NT2/D1 (cell line): ENCODE results near the gene EP400.

Experiments used
- DNase-seq: peaks from one replicate; pipeline ENCODE4 v3.0.0-alpha.2; 2011; ENCODE audit warnings: low read depth, low spot score
- H3K27me3 ChIP-seq: 2 replicates; pipeline ENCODE4 v1.6.0; 2011; ENCODE audit warnings: mild to moderate bottlenecking; ENCODE audit not compliant: insufficient read length, insufficient read depth
- H3K36me3 ChIP-seq: 2 replicates; pipeline ENCODE4 v1.6.1; 2011; ENCODE audit warnings: mild to moderate bottlenecking, low read length, mixed read lengths; ENCODE audit not compliant: insufficient read depth, insufficient read length
- H3K4me1 ChIP-seq: 2 replicates; pipeline ENCODE4 v1.5.1; 2011; ENCODE audit not compliant: insufficient read depth, insufficient read length
- H3K4me3 ChIP-seq: 2 replicates; pipeline ENCODE4 v1.5.1; 2011; ENCODE audit warnings: low read depth; ENCODE audit not compliant: insufficient read length
- H3K9ac ChIP-seq: 2 replicates; pipeline ENCODE4 v1.6.0; 2011; ENCODE audit warnings: low read depth; ENCODE audit not compliant: insufficient read length
- H3K9me3 ChIP-seq: 2 replicates; pipeline ENCODE4 v1.5.1; 2011; ENCODE audit warnings: mild to moderate bottlenecking, low read length; ENCODE audit not compliant: insufficient read depth
- SUZ12 ChIP-seq: IDR thresholded peaks from 2 replicates; pipeline ENCODE4 v1.6.1; 2011; ENCODE audit not compliant: insufficient read length, insufficient read depth; ENCODE audit errors: extremely low read depth
- YY1 ChIP-seq: IDR thresholded peaks from 2 replicates; pipeline ENCODE4 v1.6.1; 2011; ENCODE audit not compliant: insufficient read length, insufficient read depth
- ZNF274 ChIP-seq: IDR thresholded peaks from 2 replicates; pipeline ENCODE4 v1.6.1; 2011; ENCODE audit warnings: mild to moderate bottlenecking, low read depth, low read length

The EP400 gene

DNA sequence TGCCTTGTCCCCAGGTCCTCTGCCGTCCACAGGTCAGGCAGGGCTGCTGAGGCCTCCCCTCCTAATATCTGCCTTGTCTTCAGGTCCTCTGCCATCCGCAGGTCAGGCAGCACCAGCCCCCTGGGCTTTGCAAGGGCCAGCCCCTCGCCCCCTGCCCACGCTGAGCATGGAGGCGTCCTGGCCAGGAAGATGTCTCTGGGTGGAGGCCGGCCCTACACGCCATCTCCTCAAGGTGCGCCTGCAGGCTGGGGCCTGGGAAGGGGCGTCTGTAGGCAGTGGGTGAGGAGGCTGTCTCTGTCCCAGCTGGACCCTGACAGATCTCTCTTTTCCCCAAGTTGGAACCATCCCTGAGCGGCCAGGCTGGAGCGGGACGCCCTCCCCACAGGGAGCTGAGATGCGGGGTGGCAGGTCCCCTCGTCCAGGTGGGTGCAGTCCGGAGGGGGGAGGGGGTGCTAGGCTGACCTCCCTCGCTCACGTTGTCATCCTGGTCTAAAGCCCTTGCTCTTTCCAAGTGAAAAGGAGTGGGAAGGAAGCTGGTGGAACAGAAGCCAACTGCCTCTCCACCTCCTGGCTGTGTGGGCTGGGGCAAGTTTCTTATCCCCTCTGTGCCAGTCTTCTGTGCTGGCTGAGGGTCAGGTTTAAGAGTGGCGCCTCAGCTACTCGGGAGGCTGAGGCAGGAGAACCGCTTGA is 34.6 kb upstream of the EP400 start:
- TF ChIP-seq SUZ12 (no peak), YY1 (no peak), ZNF274 (no peak)
- DNase-seq = no peak
- Histone ChIP-seq H3K36me3 (peaks cover 80% of the 10 kb centered on the region), H3K9ac (no peak overlapping the region), H3K4me3 (no peak overlapping the region), H3K9me3 (no peaks in the 10 kb centered on the region), H3K4me1 (peaks cover 16% of the 10 kb centered on the region), H3K27me3 (no peaks in the 10 kb centered on the region)

DNA sequence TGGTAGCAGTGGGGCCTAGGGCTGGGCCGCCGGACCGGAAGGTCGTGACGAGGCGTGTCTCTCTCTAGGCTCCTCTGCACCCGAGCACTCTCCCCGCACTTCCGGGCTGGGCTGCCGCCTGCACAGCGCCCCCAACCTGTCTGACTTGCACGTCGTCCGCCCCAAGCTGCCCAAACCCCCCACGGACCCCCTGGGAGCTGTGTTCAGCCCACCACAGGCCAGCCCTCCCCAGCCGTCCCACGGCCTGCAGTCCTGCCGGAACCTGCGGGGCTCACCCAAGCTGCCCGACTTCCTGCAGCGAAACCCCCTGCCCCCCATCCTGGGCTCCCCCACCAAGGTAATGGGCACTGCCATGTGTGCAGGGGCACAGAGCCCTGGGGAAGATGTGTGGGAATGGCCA is 33.9 kb upstream of the EP400 start:
- TF ChIP-seq ZNF274 = no peak
- no peak for TF ChIP-seq YY1
- no peak for TF ChIP-seq SUZ12
- DNase-seq = no peak
- no peak overlapping the region for H3K4me3 ChIP-seq
- no peak overlapping the region for H3K9ac ChIP-seq
- H3K36me3 ChIP-seq = peaks cover 79% of the 10 kb centered on the region
- H3K27me3 ChIP-seq = no peaks in the 10 kb centered on the region
- H3K9me3 ChIP-seq = no peaks in the 10 kb centered on the region
- peaks cover 16% of the 10 kb centered on the region for H3K4me1 ChIP-seq

DNA sequence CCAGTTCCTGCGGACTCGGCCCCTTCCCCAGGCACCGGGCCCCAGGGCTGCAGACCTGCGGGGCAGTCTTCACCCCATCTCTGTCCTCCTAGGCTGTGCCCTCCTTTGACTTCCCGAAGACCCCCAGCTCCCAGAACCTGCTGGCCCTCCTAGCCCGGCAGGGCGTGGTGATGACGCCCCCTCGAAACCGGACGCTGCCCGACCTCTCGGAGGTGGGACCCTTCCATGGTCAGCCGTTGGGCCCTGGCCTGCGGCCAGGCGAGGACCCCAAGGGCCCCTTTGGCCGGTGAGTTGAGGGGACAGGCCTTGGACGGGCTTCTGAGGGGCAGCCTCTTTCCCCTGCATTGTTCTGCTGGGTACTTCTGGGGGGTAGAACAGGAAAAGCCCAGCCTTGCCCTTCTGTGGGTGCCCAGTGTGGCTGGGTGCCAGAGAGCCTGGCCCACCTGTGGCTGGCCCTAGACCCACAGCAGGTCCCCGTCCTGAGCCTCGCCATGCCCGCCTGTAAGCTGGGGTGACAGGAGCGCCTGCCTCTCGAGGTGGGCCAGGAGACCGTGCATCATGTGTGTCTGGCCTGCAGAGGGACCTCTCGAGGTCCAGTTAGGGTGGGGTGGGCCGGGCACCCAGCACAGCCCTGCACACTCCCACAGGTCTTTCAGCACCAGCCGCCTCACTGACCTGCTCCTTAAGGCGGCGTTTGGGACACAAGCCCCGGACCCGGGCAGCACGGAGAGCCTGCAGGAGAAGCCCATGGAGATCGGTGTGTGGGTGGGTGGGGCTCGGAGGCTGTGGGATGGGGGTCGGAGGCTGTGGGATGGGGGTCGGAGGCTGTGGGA is 33.2 kb upstream of the EP400 start:
- Histone ChIP-seq H3K4me3 (no peak overlapping the region), H3K36me3 (peaks cover 79% of the 10 kb centered on the region), H3K27me3 (no peaks in the 10 kb centered on the region), H3K9me3 (no peaks in the 10 kb centered on the region), H3K4me1 (peaks cover 14% of the 10 kb centered on the region), H3K9ac (peak overlapping the region; percentile 36)
- DNase-seq = no peak
- TF ChIP-seq YY1 (no peak), SUZ12 (no peak), ZNF274 (no peak)

DNA sequence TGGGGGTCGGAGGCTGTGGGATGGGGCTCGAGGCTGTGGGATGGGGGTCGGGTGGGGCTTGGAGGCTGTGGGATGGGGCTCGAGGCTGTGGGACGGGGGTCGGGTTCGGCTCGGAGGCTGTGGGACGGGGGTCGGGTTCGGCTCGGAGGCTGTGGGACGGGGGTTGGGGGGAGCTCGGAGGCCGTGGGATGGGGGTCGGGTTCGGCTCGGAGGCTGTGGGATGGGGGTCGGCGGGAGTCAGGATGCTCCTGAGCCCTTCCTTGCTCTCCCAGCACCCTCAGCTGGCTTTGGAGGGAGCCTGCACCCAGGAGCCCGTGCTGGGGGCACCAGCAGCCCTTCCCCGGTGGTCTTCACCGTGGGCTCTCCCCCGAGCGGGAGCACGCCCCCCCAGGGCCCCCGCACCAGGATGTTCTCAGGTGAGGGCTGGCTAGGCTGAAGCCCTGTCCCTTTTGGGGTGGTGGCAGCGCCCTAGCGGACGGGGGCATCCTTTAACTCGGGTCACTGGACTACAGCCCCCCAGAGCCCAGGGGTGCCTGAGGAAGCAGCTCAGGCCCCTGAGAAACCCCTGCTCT is 32.5 kb upstream of the EP400 start:
- H3K27me3 ChIP-seq = no peaks in the 10 kb centered on the region
- no peak overlapping the region for H3K9ac ChIP-seq
- H3K4me1 ChIP-seq = peaks cover 8% of the 10 kb centered on the region
- no peak overlapping the region for H3K4me3 ChIP-seq
- TF ChIP-seq ZNF274 = no peak
- no peak for TF ChIP-seq YY1
- no peak for TF ChIP-seq SUZ12
- H3K9me3 ChIP-seq = no peaks in the 10 kb centered on the region
- no peak for DNase-seq
- peaks cover 78% of the 10 kb centered on the region for H3K36me3 ChIP-seq

DNA sequence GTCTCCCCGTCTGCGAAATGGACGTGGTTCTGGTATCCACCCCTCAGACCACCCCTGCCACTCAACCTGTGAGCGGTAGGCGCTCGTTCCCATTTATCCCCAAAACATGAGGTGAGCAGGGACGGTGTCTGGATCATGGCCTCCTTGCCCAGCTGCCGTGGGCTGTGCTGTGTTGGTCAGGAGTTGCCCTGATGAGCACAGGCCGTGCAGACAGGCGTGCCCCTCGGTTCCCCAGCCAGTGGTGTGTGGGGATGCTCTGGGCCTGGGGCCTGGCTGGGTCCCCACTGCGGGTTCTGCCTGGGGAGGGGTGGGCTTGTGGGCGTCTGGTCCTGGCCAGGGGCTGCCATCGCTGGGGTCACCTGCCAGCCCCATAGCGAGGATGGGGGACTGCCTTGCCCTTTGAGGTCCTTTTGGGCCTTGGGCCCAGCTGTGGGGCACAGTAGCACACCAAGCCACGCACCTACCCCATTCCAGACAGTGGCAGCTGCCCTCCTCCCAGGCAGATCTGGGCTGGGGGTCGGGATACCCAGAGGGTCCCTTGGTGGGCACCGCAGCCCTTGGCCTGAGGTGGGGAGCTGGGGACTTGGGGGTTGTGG is 31.9 kb upstream of the EP400 start:
- peaks cover 79% of the 10 kb centered on the region for H3K36me3 ChIP-seq
- no peaks in the 10 kb centered on the region for H3K9me3 ChIP-seq
- H3K4me1 ChIP-seq = peaks cover 2% of the 10 kb centered on the region
- no peak for TF ChIP-seq ZNF274
- TF ChIP-seq SUZ12 = no peak
- no peak for TF ChIP-seq YY1
- no peak for DNase-seq
- H3K27me3 ChIP-seq = no peaks in the 10 kb centered on the region
- no peak overlapping the region for H3K9ac ChIP-seq
- no peak overlapping the region for H3K4me3 ChIP-seq

DNA sequence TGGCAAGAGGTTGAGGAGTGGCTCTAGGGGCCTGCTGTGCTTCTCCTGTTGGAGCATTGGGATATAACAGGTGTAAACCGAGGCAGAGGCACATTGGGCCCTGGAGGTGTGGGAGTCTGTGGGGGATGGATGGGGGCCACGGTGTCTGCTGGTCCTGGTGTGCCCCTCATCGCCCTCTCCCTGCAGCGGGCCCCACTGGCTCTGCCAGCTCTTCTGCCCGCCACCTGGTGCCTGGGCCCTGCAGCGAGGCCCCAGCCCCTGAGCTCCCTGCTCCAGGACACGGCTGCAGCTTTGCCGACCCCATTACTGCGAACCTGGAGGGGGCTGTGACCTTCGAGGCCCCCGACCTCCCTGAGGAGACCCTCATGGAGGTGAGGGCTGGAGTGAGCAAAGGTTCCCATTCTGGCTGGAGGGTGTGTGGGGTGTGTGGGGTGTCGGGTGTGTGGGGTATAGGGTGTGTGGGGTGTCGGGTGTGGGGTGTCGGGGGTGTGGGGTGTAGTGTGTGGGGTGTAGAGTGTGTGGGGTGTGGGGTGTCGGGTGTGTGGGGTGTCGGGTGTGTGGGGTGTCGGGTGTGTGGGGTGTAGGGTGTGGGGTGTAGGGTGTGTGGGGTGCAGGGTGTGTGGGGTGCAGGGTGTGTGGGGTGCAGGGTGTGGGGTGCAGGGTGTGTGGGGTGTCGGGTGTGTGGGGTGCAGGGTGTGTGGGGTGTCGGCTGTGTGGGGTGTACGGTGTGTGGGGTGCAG is 31.3 kb upstream of the EP400 start:
- no peaks in the 10 kb centered on the region for H3K4me1 ChIP-seq
- no peaks in the 10 kb centered on the region for H3K9me3 ChIP-seq
- TF ChIP-seq ZNF274 (no peak), YY1 (no peak), SUZ12 (no peak)
- no peaks in the 10 kb centered on the region for H3K27me3 ChIP-seq
- H3K9ac ChIP-seq = no peak overlapping the region
- no peak overlapping the region for H3K4me3 ChIP-seq
- H3K36me3 ChIP-seq = peaks cover 78% of the 10 kb centered on the region
- DNase-seq = no peak

DNA sequence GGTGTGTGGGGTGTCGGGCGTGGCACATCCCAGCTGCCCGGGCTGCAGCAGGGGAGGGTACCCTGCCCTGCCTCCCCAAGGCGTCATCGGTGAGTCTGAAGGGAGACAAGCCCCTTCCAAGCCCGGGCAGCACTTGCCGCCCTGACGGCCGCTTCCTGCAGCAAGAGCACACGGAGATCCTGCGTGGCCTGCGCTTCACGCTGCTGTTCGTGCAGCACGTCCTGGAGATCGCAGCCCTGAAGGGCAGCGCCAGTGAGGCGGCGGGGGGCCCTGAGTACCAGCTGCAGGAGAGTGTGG is 30.7 kb upstream of the EP400 start:
- H3K27me3 ChIP-seq = no peaks in the 10 kb centered on the region

More for the DNA sequence above, 30.7 kb upstream of the EP400 start:
- TF ChIP-seq ZNF274 = no peak
- TF ChIP-seq YY1 = no peak
- Histone ChIP-seq H3K9ac (no peak overlapping the region), H3K4me1 (no peaks in the 10 kb centered on the region), H3K4me3 (no peak overlapping the region), H3K36me3 (peaks cover 74% of the 10 kb centered on the region), H3K9me3 (no peaks in the 10 kb centered on the region)
- DNase-seq = no peak
